EL (cell line): ENCODE results near the gene CPNE8.

Experiments used
- DNase-seq: peaks from one replicate; pipeline ENCODE4 v3.0.0-alpha.2; 2016

CPNE8 gene

DNA sequence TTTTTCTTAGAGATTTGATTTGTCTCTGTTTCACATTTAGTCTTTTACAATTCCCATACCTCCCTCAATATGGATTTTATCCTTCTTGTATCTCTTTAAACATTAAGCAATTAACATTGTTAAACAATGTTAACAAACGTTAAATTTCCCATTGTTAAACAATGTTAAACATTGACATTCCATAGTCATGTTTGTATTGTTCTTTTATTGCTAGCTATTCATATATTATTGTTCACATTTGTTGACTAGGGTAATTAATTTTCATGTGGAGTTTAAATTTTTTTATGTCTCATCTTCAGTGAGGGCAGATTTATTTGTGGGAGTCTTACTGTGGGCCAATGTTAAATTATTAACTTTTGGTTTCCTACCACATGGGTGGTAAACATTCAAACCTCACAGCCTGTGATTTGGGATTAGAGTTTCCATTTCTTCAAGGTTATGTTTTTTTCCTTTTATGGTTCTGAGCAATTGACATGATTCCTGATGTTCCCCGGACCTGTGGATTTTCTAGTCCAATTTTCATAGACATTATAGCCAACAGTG lies 294.5 kb downstream of the CPNE8 start:
- no peak for DNase-seq

DNA sequence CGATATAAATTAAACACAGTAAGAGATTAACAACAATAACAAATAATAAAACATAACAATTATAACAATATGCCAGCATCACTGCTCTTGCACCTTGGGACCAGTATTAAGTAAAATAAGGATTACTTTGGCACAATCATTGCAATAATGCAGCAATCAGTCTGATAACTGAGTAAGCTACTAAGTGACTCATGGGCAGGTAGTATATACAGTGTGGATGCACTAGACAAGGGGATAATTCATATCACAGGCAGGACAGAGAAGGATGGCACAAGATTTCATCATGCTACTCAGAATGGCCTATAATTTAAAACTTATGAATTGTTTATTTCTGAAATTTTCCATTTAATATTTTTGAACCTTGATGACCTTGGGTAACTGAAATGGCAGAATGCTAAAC lies 298.1 kb downstream of the CPNE8 start:
- no peak for DNase-seq
